Measurements from ENCODE around the gene PNPLA7.

- no peak for TF ChIP-seq CTCF (IDR thresholded peaks at IDR 0.05)
- no peak for TF ChIP-seq POLR2A (IDR thresholded peaks at IDR 0.05)
These were observed 13.9 kb upstream of the PNPLA7 start for GRCh38 chr9:137564134-137564533.
